ENCODE results near the gene ADGRG1. TPM values are rescaled to one million over a fixed set of nuclear protein-coding genes. Genes with fewer than 3 reads are reported as not detected.

ADGRG1 gene
- total RNA-seq, 1 experiment from 2014 or later, result 20.6 TPM

- DNase-seq (ENCODE audit: low read depth), result no peak
Observed at GRCh38 chr16:57606147-57606846, 22.1 kb upstream of the ADGRG1 start.

- no peak for DNase-seq (ENCODE audit: low read depth)
Observed at GRCh38 chr16:57606847-57607501, 21.5 kb upstream of the ADGRG1 start.

- DNase-seq (ENCODE audit: low read depth), result no peak
Observed at GRCh38 chr16:57607676-57608461, 20.6 kb upstream of the ADGRG1 start.

- DNase-seq (ENCODE audit: low read depth), result no peak
Observed at GRCh38 chr16:57608462-57609113, 19.8 kb upstream of the ADGRG1 start.

GRCh38 chr16:57609541-57610401, 18.7 kb upstream of the ADGRG1 start:
- no peak for DNase-seq (ENCODE audit: low read depth)

- DNase-seq (ENCODE audit: low read depth), result no peak
Observed at GRCh38 chr16:57610611-57611010, 17.8 kb upstream of the ADGRG1 start.

GRCh38 chr16:57611181-57611580, 17.2 kb upstream of the ADGRG1 start:
- DNase-seq (ENCODE audit: low read depth), result peak; percentile 61

GRCh38 chr16:57611706-57612105, 16.7 kb upstream of the ADGRG1 start:
- no peak for DNase-seq (ENCODE audit: low read depth)

- no peak for DNase-seq (ENCODE audit: low read depth)
Observed at GRCh38 chr16:57612494-57612893, 15.9 kb upstream of the ADGRG1 start.

GRCh38 chr16:57613514-57613913, 14.9 kb upstream of the ADGRG1 start:
- DNase-seq (ENCODE audit: low read depth), result no peak

GRCh38 chr16:57614536-57614935, 13.9 kb upstream of the ADGRG1 start:
- no peak for DNase-seq (ENCODE audit: low read depth)

GRCh38 chr16:57614944-57615343, 13.5 kb upstream of the ADGRG1 start:
- no peak for DNase-seq (ENCODE audit: low read depth)

- no peak for DNase-seq (ENCODE audit: low read depth)
Observed at GRCh38 chr16:57615813-57616212, 12.6 kb upstream of the ADGRG1 start.

GRCh38 chr16:57616241-57616640, 12.2 kb upstream of the ADGRG1 start:
- DNase-seq (ENCODE audit: low read depth), result no peak

GRCh38 chr16:57616876-57617275, 11.6 kb upstream of the ADGRG1 start:
- DNase-seq (ENCODE audit: low read depth), result no peak

GRCh38 chr16:57617604-57618111, 10.8 kb upstream of the ADGRG1 start:
- no peak for DNase-seq (ENCODE audit: low read depth)

- DNase-seq (ENCODE audit: low read depth), result peak; percentile 66
Observed at GRCh38 chr16:57618296-57619132, 9.9 kb upstream of the ADGRG1 start.

GRCh38 chr16:57619133-57619605, 9.3 kb upstream of the ADGRG1 start:
- no peak for DNase-seq (ENCODE audit: low read depth)

GRCh38 chr16:57619606-57620334, 8.7 kb upstream of the ADGRG1 start:
- no peak for DNase-seq (ENCODE audit: low read depth)

All from M059J (cell line).